K562 (cell line): Measurements from ENCODE around the gene TRAF1. TPM values are rescaled to one million over a fixed set of nuclear protein-coding genes. Genes with fewer than 3 reads are reported as not detected.

Experiments used
- ATAC-seq: fragments of 200-7000 bp; cut with Tn5 transposase; 3 replicates; pipeline ENCODE4 v1.9.1; 2020; ENCODE audit warnings: moderate library complexity
- BruUV-seq: library from RNA; stranded (reverse); fragments of 400-500 nt; replicated peaks from 2 replicates; lab custom pipeline; 2021; lab: Mats Ljungman, UMichigan
- CTCF ChIA-PET: fragments of 300-600 bp; formaldehyde crosslinking; extraction: SDS; loops from one replicate; lab custom pipeline; 2021; ENCODE audit warnings: low intra/inter-chr PET ratio; lab: Yijun Ruan, JAX
- POLR2A ChIA-PET: fragments of 300-600, 350-650 bp; sonication (Branson Sonifier 250); formaldehyde crosslinking; extraction: SDS; loops from one replicate; lab custom pipeline; 2021; ENCODE audit warnings: antibody characterized with exemption, inconsistent platforms; lab: Yijun Ruan, JAX
- DNase-seq, 4 experiments: peaks; one replicate each; pipeline versions ENCODE4 v3.0.0 to v3.0.0-alpha.2; 2011 to 2018; ENCODE audit warnings: low spot score in 3 of 4, mixed read lengths in 3 of 4; ENCODE audit errors: extremely low read depth in 1 of 4
- FAIRE-seq: peaks from 2 replicates; lab custom pipeline; 2011; peaks lifted over from hg19 to GRCh38; lab: Jason Lieb, UNC
- H2AFZ ChIP-seq: 2 replicates; pipeline ENCODE4 v1.6.0; 2011; ENCODE audit warnings: low read depth, low read length, control low read depth, inconsistent platforms
- H3K27ac ChIP-seq: fragments of 200-600 bp; 3 replicates; pipeline ENCODE4 v1.8.0; 2011; ENCODE audit warnings: low read depth, mild to moderate bottlenecking, control low read depth, inconsistent platforms, low read length, moderate library complexity, mixed read lengths; ENCODE audit errors: extremely low read depth
- H3K27me3 ChIP-seq, 2 experiments: fragments of 300-600 bp in 1 of 2; 2 replicates in 1 of 2; 3 replicates in 1 of 2; pipeline versions ENCODE4 v1.6.0 to v1.8.0; 2011; ENCODE audit warnings: inconsistent platforms in 2 of 2, low read length in 2 of 2, mild to moderate bottlenecking in 1 of 2, mixed read lengths in 1 of 2, moderate library complexity in 1 of 2; ENCODE audit not compliant: control insufficient read depth in 2 of 2, insufficient read depth in 2 of 2
- H3K36me3 ChIP-seq: fragments of 300-600 bp; 3 replicates; pipeline ENCODE4 v1.8.0; 2011; ENCODE audit warnings: mild to moderate bottlenecking, low read length, inconsistent platforms; ENCODE audit not compliant: control insufficient read depth, insufficient read depth
- H3K4me1 ChIP-seq, 2 experiments: fragments of 200-600 bp in 1 of 2; replicated peaks in 1 of 2; 2 replicates in 1 of 2; 3 replicates in 1 of 2; pipeline versions ENCODE4 v1.5.1 to v1.8.0; 2011; ENCODE audit warnings: inconsistent platforms in 2 of 2, low read length in 2 of 2, mild to moderate bottlenecking in 1 of 2, mixed read lengths in 1 of 2, moderate library complexity in 1 of 2; ENCODE audit not compliant: control insufficient read depth in 2 of 2, insufficient read depth in 2 of 2
- H3K4me2 ChIP-seq: 2 replicates; pipeline ENCODE4 v1.6.1; 2011; ENCODE audit warnings: low read length, control low read depth, inconsistent platforms, mixed read lengths; ENCODE audit not compliant: insufficient read depth
- H3K4me3 ChIP-seq: fragments of 200-600 bp; sonication (generic), shearing (Covaris generic); 2 replicates; pipeline ENCODE4 v1.5.1; 2016; ENCODE audit warnings: control low read depth, inconsistent platforms
- H3K79me2 ChIP-seq: fragments of 200-600 bp; 3 replicates; pipeline ENCODE4 v1.8.0; 2011; ENCODE audit warnings: low read length, inconsistent platforms; ENCODE audit not compliant: control insufficient read depth, insufficient read depth
- H3K9ac ChIP-seq, 2 experiments: 2 replicates each; pipeline versions ENCODE4 v1.6.0 to v1.6.1; 2011; ENCODE audit warnings: low read depth in 2 of 2, low read length in 2 of 2, control low read depth in 1 of 2, inconsistent platforms in 1 of 2, mild to moderate bottlenecking in 1 of 2, mixed read lengths in 1 of 2; ENCODE audit not compliant: insufficient read depth in 1 of 2
- H3K9me1 ChIP-seq: one replicate; pipeline ENCODE4 v1.6.0; 2011; ENCODE audit warnings: inconsistent platforms, mild to moderate bottlenecking, low read length, moderate library complexity; ENCODE audit not compliant: control insufficient read depth, insufficient read depth
- H3K9me3 ChIP-seq: replicated peaks from 2 replicates; pipeline ENCODE4 v1.5.1; 2011; ENCODE audit warnings: low read depth, low read length, inconsistent platforms; ENCODE audit not compliant: control insufficient read depth, insufficient read depth
- H4K20me1 ChIP-seq: replicated peaks from 2 replicates; pipeline ENCODE4 v1.6.1; 2011; ENCODE audit warnings: low read length, inconsistent platforms, mixed read lengths; ENCODE audit not compliant: control insufficient read depth, insufficient read depth
- KDM4B ChIP-seq, 2 experiments: fragments of 450-650 bp in 1 of 2; sonication (generic) in 1 of 2; IDR thresholded peaks; 2 replicates each; pipeline ENCODE4 v1.6.1; 2016 to 2017; ENCODE audit warnings: borderline replicate concordance in 2 of 2, antibody characterized with exemption in 1 of 2, low read depth in 1 of 2, mild to moderate bottlenecking in 1 of 2
- RBM14 ChIP-seq: fragments of 200-400 bp; formaldehyde crosslinking; IDR thresholded peaks from 2 replicates; pipeline ENCODE4 v1.6.1; 2018; ENCODE audit warnings: low read depth, mild to moderate bottlenecking, low read length, moderate library complexity, borderline replicate concordance; ENCODE audit not compliant: insufficient read depth
- ZNF212 ChIP-seq: fragments of 450-650 bp; formaldehyde crosslinking; IDR thresholded peaks from 2 replicates; pipeline ENCODE4 v1.4.0; 2020; ENCODE audit warnings: mild to moderate bottlenecking
- ZNF79 ChIP-seq: fragments of 250-450 bp; sonication (Bioruptor Pico); IDR thresholded peaks from 2 replicates; pipeline ENCODE4 v1.4.0; 2020; ENCODE audit warnings: low read depth, mild to moderate bottlenecking, moderate library complexity
- WGBS: fragments of 100-300 bp; shearing (Covaris generic); methylation state at CpG from one replicate; pipeline ENCODE4 v1.1.6; 2016; ENCODE audit warnings: low coverage, mixed read lengths; ENCODE audit not compliant: insufficient coverage; ENCODE audit errors: missing lambda C conversion rate; 5-methylcytosine and 5-hydroxymethylcytosine counted together
- in situ Hi-C: fragments of 300-500 bp; cut with MboI; formaldehyde crosslinking; loops from 4 replicates; pipeline ENCODE4 v1.15.0; 2018; ENCODE audit warnings: inconsistent platforms, mixed read lengths
- intact Hi-C: fragments of 100-400 bp; cut with micrococcal nuclease; formaldehyde crosslinking; loops from 2 replicates; pipeline ENCODE4 v1.14.2; 2022
- polyA plus RNA-seq, 8 experiments: library from polyadenylated mRNA; depleted of rRNA in 4 of 8; stranded (reverse) in 5 of 8; unstranded in 3 of 8; fragments of >200 nt; fragmentation: Nextera tagmentation in 2 of 8; fragmentation: Illumina TruSeq in 1 of 8; extraction: Ambion mirVana in 2 of 8; extraction: Trizol in 1 of 8; gene quantifications; 2 replicates each; pipeline versions ENCODE4 v1.2.1 to v1.2.3, GENCODE V29; 2011 to 2014; ENCODE audit warnings: inconsistent platforms in 1 of 8, missing spikeins in 1 of 8
- total RNA-seq, 7 experiments: library from RNA; depleted of rRNA in 6 of 7; stranded (reverse); fragments of >200 nt in 6 of 7; fragmentation: Illumina TruSeq in 2 of 7; extraction: Trizol in 2 of 7; gene quantifications; 2 replicates each; pipeline versions ENCODE4 v1.2.1 to v1.2.3, GENCODE V29; 2011 to 2021; ENCODE audit warnings: low replicate concordance in 1 of 7
- TF ChIP-seq, protein P1 (sequence below): fragments of 450-650 bp; formaldehyde crosslinking; IDR thresholded peaks from 2 replicates; pipeline ENCODE4 v1.4.0; 2022; ENCODE audit warnings: mild to moderate bottlenecking, moderate library complexity

Gene TRAF1
- total and polyA plus RNA-seq, 9 of the 15 experiments (the other 6 are each of a cell fraction or from before 2014, with no cell fraction given), result 0.01 to 1.1 (median 0.04) TPM; not detected in 2

DNA sequence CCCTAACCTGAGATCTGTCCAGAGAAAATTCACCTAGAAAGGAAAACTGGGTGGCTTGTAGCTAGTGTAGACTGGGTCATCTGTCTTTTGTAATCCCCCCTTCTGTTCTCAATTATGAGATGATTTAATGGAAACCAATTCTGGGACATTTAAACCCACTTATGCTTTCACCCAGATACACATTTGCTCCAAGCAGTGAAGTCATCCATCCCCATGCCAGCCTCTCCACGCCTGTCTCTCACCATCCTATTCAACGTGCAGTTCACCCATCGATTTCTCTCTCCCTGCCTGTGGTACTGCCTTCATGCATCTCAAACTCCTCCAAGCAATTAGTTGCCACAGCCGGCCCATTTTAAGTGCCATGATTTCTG, 51.4 kb downstream of the TRAF1 start:
- BruUV-seq, result no TSS peak
- WGBS, result 63% methylated on average over 4 of the region's 4 CpGs
- Histone ChIP-seq H3K4me1 (peaks cover 45 to 50% of the 10 kb centered on the region in 2 experiments), H4K20me1 (no peaks in the 10 kb centered on the region), H2AFZ (peak overlapping the region; percentile 67; the same call in 1 of the 2 replicates), H3K4me3 (peak overlapping the region; percentile 74), H3K9me3 (no peaks in the 10 kb centered on the region), H3K9me1 (no peaks in the 10 kb centered on the region), H3K27ac (peak overlapping the region; percentile 95), H3K79me2 (peaks cover 56% of the 10 kb centered on the region), H3K9ac (peak overlapping the region; percentile 98), H3K36me3 (peaks cover 65% of the 10 kb centered on the region), H3K4me2 (peak overlapping the region; percentile 100), H3K27me3 (no peaks in the 10 kb centered on the region; a peak in 1 of 5 replicates)
- ChIA-PET CTCF (no interaction called here), POLR2A (interaction anchor here (0.7 to 15.5 kb wide), 7 partner anchors 10 to 69 kb away, joined by 3 to 464 read pairs (median 4); partner anchors contain the start of gene PSMD5)
- intact Hi-C loops (loop anchor here (10.0 kb wide), 1 partner anchor 200 kb away; the partner anchor contains the start of gene CNTRL), in situ Hi-C loops (no loop called here)
- ATAC-seq (no peak), DNase-seq (no peak), FAIRE-seq (no peak)
- TF ChIP-seq ZNF212 (CRISPR knock-in tag), result no peak
- no peak for TF ChIP-seq ZNF79 (CRISPR knock-in tag)
- TF ChIP-seq KDM4B (IDR thresholded peaks at IDR 0.05; ENCODE audit: borderline replicate concordance in 2 of 2, low read depth in 1 of 2), result no peak
- no peak for TF ChIP-seq RBM14
- TF ChIP-seq, protein P1, sequence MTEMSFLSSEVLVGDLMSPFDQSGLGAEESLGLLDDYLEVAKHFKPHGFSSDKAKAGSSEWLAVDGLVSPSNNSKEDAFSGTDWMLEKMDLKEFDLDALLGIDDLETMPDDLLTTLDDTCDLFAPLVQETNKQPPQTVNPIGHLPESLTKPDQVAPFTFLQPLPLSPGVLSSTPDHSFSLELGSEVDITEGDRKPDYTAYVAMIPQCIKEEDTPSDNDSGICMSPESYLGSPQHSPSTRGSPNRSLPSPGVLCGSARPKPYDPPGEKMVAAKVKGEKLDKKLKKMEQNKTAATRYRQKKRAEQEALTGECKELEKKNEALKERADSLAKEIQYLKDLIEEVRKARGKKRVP (CRISPR knock-in tag), result no peak
